ENCODE data around the gene HMGN3.

DNA sequence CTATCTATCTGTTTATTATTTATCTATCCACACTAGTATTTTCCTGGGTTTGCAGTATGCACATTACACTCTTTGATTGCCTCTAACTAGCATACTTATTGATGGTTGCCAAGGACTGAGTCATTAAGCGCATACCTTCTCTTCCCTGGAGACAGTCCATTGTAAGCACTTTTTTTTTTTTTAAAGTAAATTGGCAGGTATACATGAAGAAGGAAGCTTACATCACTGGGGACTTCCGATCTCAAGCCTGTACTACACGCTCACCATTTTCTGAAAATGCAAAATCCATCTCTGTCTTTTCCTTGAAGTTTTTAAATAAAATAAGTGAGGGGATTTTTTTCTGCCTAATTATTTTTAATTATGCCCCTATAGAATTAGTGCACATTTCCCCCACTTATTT, 63.5 kb downstream of the HMGN3 start:
- TF ChIP-seq, protein P1, sequence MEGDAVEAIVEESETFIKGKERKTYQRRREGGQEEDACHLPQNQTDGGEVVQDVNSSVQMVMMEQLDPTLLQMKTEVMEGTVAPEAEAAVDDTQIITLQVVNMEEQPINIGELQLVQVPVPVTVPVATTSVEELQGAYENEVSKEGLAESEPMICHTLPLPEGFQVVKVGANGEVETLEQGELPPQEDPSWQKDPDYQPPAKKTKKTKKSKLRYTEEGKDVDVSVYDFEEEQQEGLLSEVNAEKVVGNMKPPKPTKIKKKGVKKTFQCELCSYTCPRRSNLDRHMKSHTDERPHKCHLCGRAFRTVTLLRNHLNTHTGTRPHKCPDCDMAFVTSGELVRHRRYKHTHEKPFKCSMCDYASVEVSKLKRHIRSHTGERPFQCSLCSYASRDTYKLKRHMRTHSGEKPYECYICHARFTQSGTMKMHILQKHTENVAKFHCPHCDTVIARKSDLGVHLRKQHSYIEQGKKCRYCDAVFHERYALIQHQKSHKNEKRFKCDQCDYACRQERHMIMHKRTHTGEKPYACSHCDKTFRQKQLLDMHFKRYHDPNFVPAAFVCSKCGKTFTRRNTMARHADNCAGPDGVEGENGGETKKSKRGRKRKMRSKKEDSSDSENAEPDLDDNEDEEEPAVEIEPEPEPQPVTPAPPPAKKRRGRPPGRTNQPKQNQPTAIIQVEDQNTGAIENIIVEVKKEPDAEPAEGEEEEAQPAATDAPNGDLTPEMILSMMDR (conservative IDR thresholded peaks at IDR 0.05 in 1 of 2, IDR thresholded peaks at IDR 0.05 in 1 of 2; ENCODE audit: low read depth in 1 of 2, low read length in 2 of 2): no peak
- TF ChIP-seq EZH2 (IDR thresholded peaks at IDR 0.05; ENCODE audit: low read length, missing control alignments): no peak
